Lung (tissue), 12 donors: ENCODE results near the gene AGPAT1. TPM values are rescaled to one million over a fixed set of nuclear protein-coding genes. Genes with fewer than 3 reads are reported as not detected.
"Not testable (repeated sequence)": the region's sequence is repeated elsewhere in the genome, so short reads cannot be mapped to it uniquely, and the experiment has no call there.

Experiments used
- ATAC-seq: fragments of 200-7000 bp; cut with Tn5 transposase; one replicate; pipeline ENCODE4 v1.9.1; 2020; ENCODE audit warnings: moderate number of reproducible peaks; ENCODE audit not compliant: insufficient read depth, low FRiP score
- DNase-seq, 3 donors: peaks; one replicate each; pipeline ENCODE4 v3.0.0-alpha.2; 2013 to 2017
- H3K27ac ChIP-seq, 2 donors: one replicate each; pipeline ENCODE4 v1.5.1; 2013; ENCODE audit warnings: mild to moderate bottlenecking in 2 of 2, moderate library complexity in 2 of 2, control low read depth in 1 of 2, inconsistent platforms in 1 of 2, low read depth in 1 of 2, low read length in 1 of 2
- H3K27me3 ChIP-seq, 3 donors: one replicate each; pipeline ENCODE4 v1.5.1; 2013; ENCODE audit warnings: low read length in 2 of 3; ENCODE audit not compliant: control insufficient read depth in 3 of 3, insufficient read depth in 3 of 3
- H3K36me3 ChIP-seq, 4 donors: one replicate each; pipeline ENCODE4 v1.5.1; 2013; ENCODE audit warnings: low read length in 4 of 4, mild to moderate bottlenecking in 1 of 4, moderate library complexity in 1 of 4; ENCODE audit not compliant: control insufficient read depth in 4 of 4, insufficient read depth in 4 of 4
- H3K4me1 ChIP-seq, 5 donors: one replicate each; pipeline ENCODE4 v1.5.1; 2013; ENCODE audit warnings: low read length in 5 of 5, mild to moderate bottlenecking in 2 of 5, moderate library complexity in 1 of 5; ENCODE audit not compliant: control insufficient read depth in 5 of 5, insufficient read depth in 5 of 5
- H3K4me3 ChIP-seq: one replicate; pipeline ENCODE4 v1.5.1; 2013; ENCODE audit warnings: mild to moderate bottlenecking, control low read depth, moderate library complexity
- H3K9ac ChIP-seq, 2 donors: one replicate each; pipeline ENCODE4 v1.5.1; 2013; ENCODE audit warnings: low read length in 2 of 2, control low read depth in 1 of 2; ENCODE audit not compliant: insufficient read depth in 1 of 2
- H3K9me3 ChIP-seq, 4 donors: one replicate each; pipeline ENCODE4 v1.5.1; 2013; ENCODE audit warnings: low read length in 3 of 4, mild to moderate bottlenecking in 1 of 4, moderate library complexity in 1 of 4; ENCODE audit not compliant: control insufficient read depth in 4 of 4, insufficient read depth in 3 of 4
- WGBS, 2 donors: extraction: QIAGEN DNeasy Blood & Tissue Kit; methylation state at CpG; one replicate each; pipeline ENCODE4 v1.1.7; 2013; 5-methylcytosine and 5-hydroxymethylcytosine counted together
- polyA plus RNA-seq, 2 donors: library from polyadenylated mRNA; stranded (reverse); fragments of 200-250 nt; gene quantifications; one replicate each; pipeline ENCODE4 v1.2.1, GENCODE V29; 2013
- total RNA-seq, 2 donors: library from RNA; depleted of rRNA in 1 of 2; stranded (reverse); fragments of >200 nt in 1 of 2; gene quantifications; one replicate each; pipeline ENCODE4 v1.2.1, GENCODE V29; 2014 to 2021
- TF ChIP-seq, protein P1 (sequence below): IDR thresholded peaks from 2 replicates; pipeline ENCODE4 v1.5.1; 2012; ENCODE audit warnings: mild to moderate bottlenecking; ENCODE audit errors: control extremely low read depth, extremely low read depth
- donor health status: control.
- donor health status: control.
- donor health status: Bipolar disorder and iron deficiency.
- donor health status: healthy.
- donor health status: DM: yes; HTN: yes; CAD: no.

Gene AGPAT1
- total and polyA plus RNA-seq, 4 donors = 24.7 to 52.6 (median 40.5) TPM

DNA sequence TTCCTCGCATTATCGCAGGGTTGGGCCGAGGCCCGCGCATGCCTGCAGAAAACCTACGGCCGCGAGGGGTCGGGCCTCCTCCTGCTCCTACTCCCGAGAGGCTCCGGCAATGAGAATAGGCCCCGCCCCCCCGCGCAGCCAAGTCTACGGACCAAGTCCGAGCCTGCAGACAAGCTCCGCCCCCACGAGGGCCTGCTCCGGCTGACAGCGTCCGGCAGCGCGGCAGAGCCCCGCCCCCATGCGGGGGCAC lies 19.7 kb upstream of the AGPAT1 start:
- Histone ChIP-seq H3K9ac (no peak overlapping the region), H3K9me3 (peaks cover 0 to under 1% (median 0%) of the 10 kb centered on the region in 4 donors), H3K27ac (peak overlapping the region in 1 of 2 donors; percentile 84), H3K27me3 (no peaks in the 10 kb centered on the region), H3K36me3 (no peaks in the 10 kb centered on the region), H3K4me3 (no peak overlapping the region), H3K4me1 (peaks cover 0 to 41% (median 17%) of the 10 kb centered on the region in 5 donors)
- WGBS, 2 donors = 0% methylated on average over 23 to 25 of the region's 25 CpGs
- DNase-seq (peak; percentile 100), ATAC-seq (peak; percentile 95)
- TF ChIP-seq, protein P1, sequence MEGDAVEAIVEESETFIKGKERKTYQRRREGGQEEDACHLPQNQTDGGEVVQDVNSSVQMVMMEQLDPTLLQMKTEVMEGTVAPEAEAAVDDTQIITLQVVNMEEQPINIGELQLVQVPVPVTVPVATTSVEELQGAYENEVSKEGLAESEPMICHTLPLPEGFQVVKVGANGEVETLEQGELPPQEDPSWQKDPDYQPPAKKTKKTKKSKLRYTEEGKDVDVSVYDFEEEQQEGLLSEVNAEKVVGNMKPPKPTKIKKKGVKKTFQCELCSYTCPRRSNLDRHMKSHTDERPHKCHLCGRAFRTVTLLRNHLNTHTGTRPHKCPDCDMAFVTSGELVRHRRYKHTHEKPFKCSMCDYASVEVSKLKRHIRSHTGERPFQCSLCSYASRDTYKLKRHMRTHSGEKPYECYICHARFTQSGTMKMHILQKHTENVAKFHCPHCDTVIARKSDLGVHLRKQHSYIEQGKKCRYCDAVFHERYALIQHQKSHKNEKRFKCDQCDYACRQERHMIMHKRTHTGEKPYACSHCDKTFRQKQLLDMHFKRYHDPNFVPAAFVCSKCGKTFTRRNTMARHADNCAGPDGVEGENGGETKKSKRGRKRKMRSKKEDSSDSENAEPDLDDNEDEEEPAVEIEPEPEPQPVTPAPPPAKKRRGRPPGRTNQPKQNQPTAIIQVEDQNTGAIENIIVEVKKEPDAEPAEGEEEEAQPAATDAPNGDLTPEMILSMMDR = peak; percentile 8

DNA sequence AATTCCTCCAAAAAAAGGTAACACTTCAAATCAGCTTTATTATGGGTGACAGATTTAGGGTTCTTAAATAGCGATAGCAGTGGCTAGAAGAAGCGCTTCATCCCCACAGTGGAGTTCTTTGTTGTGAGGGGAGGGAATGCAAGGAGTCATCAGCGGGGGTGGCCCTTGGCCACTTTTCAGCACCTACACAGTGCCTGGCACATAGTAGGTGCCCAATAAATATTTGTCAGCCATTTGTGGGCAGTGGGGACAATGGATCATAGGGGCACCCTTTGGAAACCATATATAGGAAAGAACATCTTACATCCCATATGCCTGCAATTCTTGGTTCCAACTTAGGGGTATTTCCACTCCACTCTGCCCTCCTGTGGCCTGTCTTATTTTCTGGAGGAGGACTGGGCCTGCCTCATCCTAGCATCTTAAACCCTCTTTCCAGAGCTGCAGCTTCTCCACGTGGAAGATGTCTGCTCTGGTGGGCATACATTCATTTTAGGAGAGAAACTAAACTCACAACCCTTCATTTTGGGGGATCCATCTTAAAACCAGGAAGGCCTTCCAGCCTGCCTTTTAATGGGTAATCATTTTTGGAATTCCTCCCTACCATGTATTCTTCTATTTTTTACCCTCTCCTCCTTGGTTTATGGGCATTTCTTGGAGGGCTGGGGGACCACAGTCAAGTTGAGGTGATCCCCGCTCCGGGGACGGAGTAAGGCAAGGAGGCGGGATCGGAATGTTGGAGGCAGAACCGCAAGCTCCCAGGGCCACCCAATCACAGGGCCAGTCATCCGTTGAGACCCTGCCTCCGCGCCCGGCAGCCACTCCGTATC lies 19.2 kb upstream of the AGPAT1 start:
- Histone ChIP-seq H3K9ac (peak overlapping the region in 1 of 2 donors; percentile 92), H3K4me3 (no peak overlapping the region), H3K27ac (peak overlapping the region; percentile 84 to 95), H3K27me3 (no peaks in the 10 kb centered on the region), H3K9me3 (no peaks in the 10 kb centered on the region), H3K36me3 (no peaks in the 10 kb centered on the region), H3K4me1 (peaks cover 0 to 44% (median 17%) of the 10 kb centered on the region in 5 donors)
- ATAC-seq = no peak
- 17 to 18% methylated on average over 15 of the region's 15 CpGs for WGBS, 2 donors
- peak in 2 of 3 donors; percentile 55 to 75 for DNase-seq
- TF ChIP-seq, protein P1 = no peak

DNA sequence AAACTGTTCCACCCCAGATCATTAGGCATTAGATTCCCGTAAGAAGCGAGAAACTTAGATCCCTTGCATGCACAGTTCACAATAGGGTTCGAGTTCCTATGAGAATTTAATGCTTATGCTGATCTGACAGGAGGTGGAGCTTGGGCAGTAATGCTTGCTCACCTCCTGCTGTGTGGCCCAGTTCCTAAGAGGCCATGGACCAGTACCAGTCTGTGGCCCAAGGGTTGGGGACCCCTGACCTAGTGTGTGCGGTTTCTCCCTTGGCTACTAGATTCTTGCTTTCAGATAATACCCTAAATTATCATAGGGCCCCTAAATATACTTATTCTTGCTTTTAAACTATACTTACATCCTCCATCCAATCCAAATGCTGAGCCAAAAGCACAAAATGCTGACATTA lies 18.5 kb upstream of the AGPAT1 start:
- peak overlapping the region in 1 of 2 donors; percentile 92 for H3K9ac ChIP-seq
- ATAC-seq (no peak), DNase-seq (no peak)
- no peaks in the 10 kb centered on the region for H3K9me3 ChIP-seq
- no peaks in the 10 kb centered on the region for H3K36me3 ChIP-seq
- no peak overlapping the region for H3K27ac ChIP-seq
- H3K4me3 ChIP-seq = no peak overlapping the region
- WGBS, 2 donors = 96 to 97% methylated on average over 4 of the region's 4 CpGs
- TF ChIP-seq, protein P1 = no peak
- peaks cover 0 to 44% (median 17%) of the 10 kb centered on the region in 5 donors for H3K4me1 ChIP-seq
- H3K27me3 ChIP-seq = no peaks in the 10 kb centered on the region

GRCh38 chr6:32193096-32193495 lies 17.2 kb upstream of the AGPAT1 start:
- H3K4me3 ChIP-seq, ATAC-seq, H3K36me3 ChIP-seq, H3K9me3 ChIP-seq, DNase-seq, H3K9ac ChIP-seq, H3K27me3 ChIP-seq: not testable (repeated sequence)
- WGBS, 2 donors = 58 to 68% methylated on average over 13 of the region's 13 CpGs
- peaks cover 0 to 56% (median 17%) of the 10 kb centered on the region in 5 donors for H3K4me1 ChIP-seq
- H3K27ac ChIP-seq = peak overlapping the region; percentile 62 to 92
